OCI-LY3 (cell line): ENCODE results near the gene ACOT4.
"Not testable (repeated sequence)": the region's sequence is repeated elsewhere in the genome, so short reads cannot be mapped to it uniquely, and the experiment has no call there.

Experiments
- H2AFZ ChIP-seq: fragments of 200-600, 300-600 bp; shearing (Covaris generic); 2 replicates; pipeline ENCODE4 v1.6.0; 2014; ENCODE audit warnings: antibody characterized with exemption, low read depth, low read length
- H3K27ac ChIP-seq: fragments of 200-600, 300-600 bp; sonication (generic); 2 replicates; pipeline ENCODE4 v1.5.1; 2014; ENCODE audit warnings: mild to moderate bottlenecking, low read length, moderate library complexity, mixed read lengths
- H3K27me3 ChIP-seq: fragments of 200-600, 300-600 bp; sonication (generic); 2 replicates; pipeline ENCODE4 v1.6.1; 2014; ENCODE audit warnings: low read depth, low read length, mixed read lengths
- H3K36me3 ChIP-seq: fragments of 200-600, 300-600 bp; sonication (generic); replicated peaks from 2 replicates; pipeline ENCODE3; 2014; ENCODE audit warnings: low read depth, low read length, mixed read lengths
- H3K4me1 ChIP-seq: fragments of 300-600, 200-600 bp; sonication (generic); 2 replicates; pipeline ENCODE4 v1.6.1; 2014; ENCODE audit warnings: low read length, mixed read lengths
- H3K4me2 ChIP-seq: fragments of 200-600, 300-600 bp; sonication (generic); 2 replicates; pipeline ENCODE4 v1.6.1; 2014; ENCODE audit warnings: low read length, mixed read lengths
- H3K4me3 ChIP-seq: fragments of 300-600, 200-600 bp; sonication (generic); 2 replicates; pipeline ENCODE4 v1.5.1; 2014; ENCODE audit warnings: antibody characterized with exemption, mild to moderate bottlenecking, low read length, moderate library complexity
- H3K79me2 ChIP-seq: fragments of 300-600, 200-600 bp; shearing (Covaris generic); 2 replicates; pipeline ENCODE4 v1.6.1; 2014; ENCODE audit warnings: mild to moderate bottlenecking, low read length, mixed read lengths
- H3K9ac ChIP-seq: fragments of 300-600, 200-600 bp; shearing (Covaris generic); 2 replicates; pipeline ENCODE4 v1.6.0; 2014; ENCODE audit warnings: mild to moderate bottlenecking, low read length, moderate library complexity
- H3K9me3 ChIP-seq: fragments of 200-600, 300-600 bp; shearing (Covaris generic); 2 replicates; pipeline ENCODE4 v1.6.1; 2014; ENCODE audit warnings: low read length, mixed read lengths; ENCODE audit not compliant: insufficient read depth
- H4K20me1 ChIP-seq: fragments of 200-600, 300-600 bp; sonication (generic); 2 replicates; pipeline ENCODE4 v1.6.1; 2016; ENCODE audit warnings: low read length, mixed read lengths; ENCODE audit not compliant: insufficient read depth
- CTCF ChIP-seq: fragments of 200-600, 300-600 bp; sonication (generic); IDR thresholded peaks from 2 replicates; pipeline ENCODE4 v1.5.1; 2014; ENCODE audit warnings: antibody characterized with exemption, low read length, low read depth
- EZH2phosphoT487 ChIP-seq: fragments of 200-600 bp; shearing (Covaris generic); IDR thresholded peaks from 2 replicates; pipeline ENCODE4 v1.6.1; 2018; ENCODE audit warnings: antibody characterized with exemption, mixed run types, low read depth

ACOT4 gene

DNA sequence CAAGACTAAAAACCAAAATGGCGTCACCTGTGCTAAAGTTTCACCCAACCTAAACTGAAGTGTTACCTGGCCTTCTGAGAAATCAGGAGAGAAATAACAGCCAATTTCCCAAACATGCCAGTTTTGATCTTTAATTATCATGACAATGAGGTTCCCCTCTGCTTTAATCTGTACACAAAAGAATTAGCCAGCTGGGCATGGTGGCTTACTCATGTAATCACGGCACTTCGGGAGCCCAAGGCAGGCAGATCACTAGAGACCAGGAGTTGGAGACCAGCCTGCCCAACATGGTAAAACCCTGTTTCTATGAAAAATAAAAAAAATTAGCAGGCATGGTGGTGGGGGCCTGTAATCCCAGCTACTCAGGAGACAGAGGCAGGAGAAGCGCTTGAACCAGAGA lies 37.8 kb upstream of the ACOT4 start:
- H2AFZ ChIP-seq, result no peak overlapping the region
- 0 out of 2 replicates have a peak, but pooled peaks cover 2% of the 10 kb centered on the region for H3K27me3 ChIP-seq
- TF ChIP-seq EZH2phosphoT487 (no peak), CTCF (no peak)
- H3K9me3 ChIP-seq, result no peaks in the 10 kb centered on the region
- H3K9ac ChIP-seq, result no peak overlapping the region
- H3K27ac ChIP-seq, result no peak overlapping the region
- no peak overlapping the region for H3K4me2 ChIP-seq
- H3K79me2 ChIP-seq, result no peaks in the 10 kb centered on the region
- H3K36me3 ChIP-seq, result no peaks in the 10 kb centered on the region
- no peaks in the 10 kb centered on the region for H4K20me1 ChIP-seq
- H3K4me1 ChIP-seq, result peaks cover 7% of the 10 kb centered on the region; the same call in 1 of the 2 replicates
- no peak overlapping the region for H3K4me3 ChIP-seq

DNA sequence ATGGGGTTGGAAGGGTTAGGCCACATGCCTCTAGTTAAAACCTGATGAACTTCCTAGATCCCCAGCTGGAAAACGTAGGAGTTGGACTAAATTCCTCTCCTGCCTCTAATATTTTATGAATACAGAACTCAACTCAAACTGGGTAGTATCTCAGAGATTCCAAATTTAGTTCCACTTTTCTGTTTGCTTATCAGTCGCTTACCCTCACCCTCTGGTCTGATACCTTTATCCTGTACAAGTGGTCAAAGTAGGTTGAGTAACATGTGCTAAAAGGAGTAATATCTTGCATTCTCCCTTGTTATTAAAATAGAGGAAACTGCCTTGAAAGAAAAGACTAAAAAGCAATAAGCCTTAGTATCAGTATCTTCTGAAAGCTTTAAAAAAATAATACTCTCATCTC lies 34.5 kb upstream of the ACOT4 start:
- not testable (repeated sequence) for H4K20me1 ChIP-seq, H3K4me2 ChIP-seq, H2AFZ ChIP-seq, H3K27ac ChIP-seq, H3K27me3 ChIP-seq, H3K4me3 ChIP-seq, H3K9ac ChIP-seq, H3K9me3 ChIP-seq, H3K36me3 ChIP-seq, H3K4me1 ChIP-seq, H3K79me2 ChIP-seq

GRCh38 chr14:73558238-73558637 lies 33.4 kb upstream of the ACOT4 start:
- not testable (repeated sequence) for H3K27ac ChIP-seq, H3K27me3 ChIP-seq, H3K79me2 ChIP-seq, H3K36me3 ChIP-seq, H3K4me2 ChIP-seq, H3K9ac ChIP-seq, H4K20me1 ChIP-seq, H3K4me1 ChIP-seq, H3K9me3 ChIP-seq, H3K4me3 ChIP-seq, H2AFZ ChIP-seq

GRCh38 chr14:73562256-73562655 lies 29.4 kb upstream of the ACOT4 start:
- H3K4me2 ChIP-seq, H3K9me3 ChIP-seq, H3K27me3 ChIP-seq, H2AFZ ChIP-seq, H3K4me1 ChIP-seq, H3K79me2 ChIP-seq, H3K4me3 ChIP-seq, H4K20me1 ChIP-seq, H3K9ac ChIP-seq, H3K36me3 ChIP-seq, H3K27ac ChIP-seq: not testable (repeated sequence)

GRCh38 chr14:73562696-73563095 lies 29.0 kb upstream of the ACOT4 start:
- H3K4me3 ChIP-seq, H4K20me1 ChIP-seq, H3K9me3 ChIP-seq, H3K27ac ChIP-seq, H3K79me2 ChIP-seq, H3K4me1 ChIP-seq, H3K27me3 ChIP-seq, H3K4me2 ChIP-seq, H3K9ac ChIP-seq, H2AFZ ChIP-seq, H3K36me3 ChIP-seq: not testable (repeated sequence)

DNA sequence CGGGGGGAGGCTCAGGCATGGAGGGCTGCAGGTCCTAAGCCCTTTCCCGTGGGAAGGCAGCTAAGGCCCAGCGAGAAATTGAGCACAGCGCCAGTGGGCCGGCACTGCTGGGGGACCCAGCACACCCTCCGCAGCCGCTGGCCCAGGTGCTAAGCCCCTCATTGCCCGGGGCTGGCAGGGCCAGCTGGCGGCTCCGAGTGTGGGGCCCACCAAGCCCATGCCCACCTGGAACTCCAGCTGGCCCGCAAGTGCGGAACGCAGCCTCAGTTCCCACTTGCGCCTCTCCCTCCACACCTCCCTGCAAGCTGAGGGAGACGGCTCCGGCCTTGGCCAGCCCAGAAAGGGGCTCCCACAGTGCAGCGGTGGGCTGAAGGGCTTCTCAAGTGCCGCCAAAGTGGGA lies 25.2 kb upstream of the ACOT4 start:
- not testable (repeated sequence) for H3K27me3 ChIP-seq, H4K20me1 ChIP-seq, H3K9me3 ChIP-seq, H3K4me3 ChIP-seq, H3K36me3 ChIP-seq, H3K9ac ChIP-seq, H3K4me2 ChIP-seq, H2AFZ ChIP-seq, H3K27ac ChIP-seq
- H3K79me2 ChIP-seq, result peaks cover 16% of the 10 kb centered on the region
- H3K4me1 ChIP-seq, result peaks cover 17% of the 10 kb centered on the region

DNA sequence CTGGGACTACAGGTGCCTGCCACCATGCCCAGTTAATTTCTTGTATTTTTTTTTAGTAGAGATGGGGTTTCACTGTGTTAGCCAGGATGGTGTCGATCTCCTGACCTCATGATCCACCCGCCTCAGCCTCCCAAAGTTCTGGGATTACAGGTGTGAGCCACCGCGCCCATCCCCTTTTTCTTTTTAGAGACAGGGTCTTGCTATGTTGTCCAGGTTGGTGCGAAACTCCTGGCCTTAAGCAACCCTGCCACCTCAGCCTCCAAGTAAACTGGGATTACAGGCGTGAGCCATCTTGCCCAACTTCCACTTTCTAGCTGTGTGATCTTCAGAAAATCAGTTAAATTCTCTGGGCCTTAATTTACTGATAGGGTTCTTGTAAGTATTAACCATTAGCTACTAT lies 24.7 kb upstream of the ACOT4 start:
- H3K79me2 ChIP-seq, result peaks cover 16% of the 10 kb centered on the region
- H3K4me3 ChIP-seq, H3K27me3 ChIP-seq, H3K27ac ChIP-seq, H2AFZ ChIP-seq, H3K4me2 ChIP-seq, H3K36me3 ChIP-seq, H4K20me1 ChIP-seq, H3K9me3 ChIP-seq, H3K9ac ChIP-seq: not testable (repeated sequence)
- peaks cover 21% of the 10 kb centered on the region for H3K4me1 ChIP-seq
